ENCODE results near the gene SLC36A1.

The SLC36A1 gene

DNA sequence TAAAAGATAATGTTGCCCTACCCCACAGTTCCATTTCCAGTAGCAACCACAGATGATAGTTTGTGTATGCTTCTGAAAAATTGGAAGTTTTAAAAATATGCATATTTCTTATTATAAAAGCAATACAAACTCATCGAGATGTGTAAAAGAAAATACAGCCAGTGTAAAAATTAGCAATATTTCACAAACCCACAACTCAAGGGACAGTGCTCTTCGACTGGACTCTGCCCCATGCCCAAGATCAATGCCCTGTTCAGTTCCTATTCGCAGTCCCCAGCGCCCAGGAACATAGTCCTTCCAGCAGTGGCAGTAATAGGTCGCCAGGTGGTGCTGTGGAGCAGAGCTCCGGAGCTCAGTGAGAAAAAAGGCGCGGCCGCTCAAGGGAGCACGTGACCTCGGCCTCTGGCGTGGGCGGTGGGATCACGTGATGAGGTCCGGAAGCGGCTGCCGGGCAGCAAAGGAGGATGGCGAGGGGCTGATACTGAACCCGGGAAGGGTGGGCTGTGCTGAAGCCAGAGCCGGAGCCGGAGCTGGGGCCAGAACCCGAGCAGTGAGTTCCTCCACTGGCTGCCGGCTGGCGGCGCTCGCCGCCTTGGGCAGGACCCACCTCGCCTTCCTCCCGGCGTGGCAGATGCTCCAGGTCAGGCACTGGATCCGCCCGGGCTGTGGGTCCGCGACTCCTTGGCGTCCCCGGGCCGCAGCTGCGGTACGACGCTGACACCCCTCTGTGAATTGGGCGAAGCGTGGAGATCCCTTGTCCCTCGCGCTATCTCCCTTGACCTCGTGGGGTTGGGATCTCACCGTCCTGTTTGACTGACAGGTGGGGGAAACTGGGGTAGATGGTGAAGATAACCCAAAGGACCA, at the start of gene SLC36A1:
SLC36A1 (plus strand) TSS at position 430 of the 864 bp plus-strand sequence. CDS start 11,190 bp downstream, outside the sequence.
- in situ Hi-C loops (cut with HindIII; ENCODE audit: low sequenced_read_pairs) = loop anchor here (5.0 to 25.0 kb wide), 2 partner anchors 190 to 295 kb away; no protein-coding TSS in a partner anchor

DNA sequence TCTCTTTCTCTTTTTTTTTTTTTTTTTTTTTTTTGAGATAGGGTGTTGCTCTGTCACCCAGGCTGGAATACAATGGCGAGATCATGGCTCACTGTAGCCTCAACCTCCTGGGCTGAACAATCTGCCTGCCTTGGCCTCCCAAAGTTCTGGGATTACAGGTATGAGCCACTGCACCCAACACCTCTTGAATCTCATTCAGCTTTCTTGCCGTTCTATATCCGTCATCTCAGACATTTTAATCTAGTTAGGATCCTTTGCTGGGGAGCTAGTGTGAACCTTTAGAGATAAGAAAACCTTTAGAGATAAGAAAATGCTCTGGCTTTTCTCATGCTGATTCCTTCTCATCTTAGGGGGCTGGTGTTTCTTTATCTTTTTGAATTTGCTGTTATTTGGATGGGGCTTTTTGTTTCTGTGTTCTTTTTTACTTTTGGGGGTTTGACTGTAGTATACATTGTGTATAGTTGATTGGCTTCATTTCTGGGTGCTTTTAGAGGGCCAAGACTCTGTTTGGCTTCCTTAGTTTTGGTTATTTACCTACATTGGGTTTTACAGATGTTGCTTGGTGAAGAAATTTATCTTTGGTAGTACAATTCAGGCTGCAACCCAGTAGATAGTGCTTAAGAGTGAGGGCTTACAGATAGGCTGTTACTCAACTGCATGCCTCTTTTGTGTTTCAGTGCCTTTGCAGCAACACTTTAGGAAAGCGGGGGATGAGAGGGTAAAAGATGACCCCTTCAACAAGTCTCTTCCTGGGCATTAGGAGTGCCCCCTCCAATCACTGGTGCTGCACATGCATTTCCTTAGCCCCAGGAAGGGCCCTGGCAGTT, 41.9 kb upstream of the SLC36A1 start:
- in situ Hi-C loops (cut with HindIII; ENCODE audit: low sequenced_read_pairs) = no loop called here

GRCh38 chr5:151406322-151406947, 41.0 kb upstream of the SLC36A1 start:
- in situ Hi-C loops (cut with HindIII; ENCODE audit: low sequenced_read_pairs) = no loop called here

GRCh38 chr5:151408591-151409230, 38.7 kb upstream of the SLC36A1 start:
- in situ Hi-C loops (cut with HindIII; ENCODE audit: low sequenced_read_pairs) = no loop called here

DNA sequence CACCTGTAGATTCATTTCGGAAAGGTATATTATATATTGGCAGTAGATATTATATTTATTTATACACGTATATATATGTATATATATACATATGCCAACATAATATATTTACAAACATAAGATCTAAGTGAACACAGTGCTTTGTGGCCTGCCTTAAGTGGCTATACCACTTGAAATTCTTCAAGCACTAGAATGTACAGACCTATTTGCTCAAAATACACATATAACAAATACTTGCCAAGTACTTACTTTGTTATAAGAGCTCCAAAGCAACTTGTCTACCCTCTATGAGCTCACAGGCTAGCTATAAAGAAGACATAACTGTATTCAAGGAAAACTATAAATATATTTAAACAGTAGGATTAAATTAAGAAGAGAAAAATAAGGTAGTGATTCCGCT, 33.6 kb upstream of the SLC36A1 start:
- in situ Hi-C loops (cut with HindIII; ENCODE audit: low sequenced_read_pairs) = no loop called here

GRCh38 chr5:151414536-151414935, 32.9 kb upstream of the SLC36A1 start:
- in situ Hi-C loops (cut with HindIII; ENCODE audit: low sequenced_read_pairs) = no loop called here

GRCh38 chr5:151417712-151418111, 29.7 kb upstream of the SLC36A1 start:
- in situ Hi-C loops (cut with HindIII; ENCODE audit: low sequenced_read_pairs) = no loop called here

DNA sequence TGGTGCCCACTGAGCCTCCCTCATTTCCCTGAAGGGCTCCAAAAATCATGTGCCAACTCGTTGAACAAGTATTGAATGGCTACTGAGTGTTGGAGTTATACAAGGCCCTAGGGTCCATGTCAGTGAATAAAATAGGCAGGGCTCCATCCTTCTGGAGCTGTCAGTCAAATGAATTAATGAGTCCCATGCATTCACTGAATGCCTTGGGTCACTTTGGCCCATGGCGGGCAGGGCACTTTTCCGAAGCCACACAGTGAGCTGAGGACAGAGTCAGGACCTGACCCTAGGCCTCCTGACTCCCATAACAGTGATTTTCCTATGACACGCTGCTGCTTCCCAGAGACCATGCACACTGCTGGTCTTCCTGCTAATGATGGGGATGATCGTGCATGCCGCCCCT, 27.3 kb upstream of the SLC36A1 start:
- in situ Hi-C loops (cut with HindIII; ENCODE audit: low sequenced_read_pairs) = no loop called here

DNA sequence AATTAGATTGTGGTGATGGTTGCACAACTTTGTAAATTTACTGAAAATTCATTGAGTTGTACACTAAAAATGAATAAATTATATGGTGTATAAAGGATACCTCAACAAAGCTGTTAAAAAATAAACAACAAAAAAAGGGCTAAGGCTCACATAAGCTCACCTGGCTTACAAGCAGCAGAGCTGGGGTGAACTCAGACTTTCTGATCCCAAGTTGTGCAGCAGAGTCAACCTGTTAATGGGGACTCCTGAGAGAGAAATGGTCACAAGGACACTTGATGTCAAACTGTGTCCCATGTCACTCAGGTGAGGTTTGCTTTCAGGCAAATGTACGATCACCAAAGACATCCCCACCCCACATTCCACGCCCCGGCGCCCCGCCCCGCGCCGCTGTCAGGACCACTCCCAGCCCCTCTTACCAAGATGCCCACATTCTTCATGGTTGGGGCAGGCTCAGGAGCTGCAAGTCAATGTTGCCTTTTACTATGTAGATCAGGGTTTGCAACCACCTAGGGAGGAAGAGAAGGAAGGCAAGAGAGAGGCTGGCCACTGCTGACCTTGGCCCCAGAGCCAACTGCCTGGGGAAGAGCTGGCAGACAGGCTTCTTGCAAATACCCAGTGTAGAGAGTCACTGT, 22.4 kb upstream of the SLC36A1 start:
- in situ Hi-C loops (cut with HindIII; ENCODE audit: low sequenced_read_pairs) = loop anchor here (25.0 kb wide), 1 partner anchor 212 kb away; no protein-coding TSS in a partner anchor

GRCh38 chr5:151426347-151426746, 21.1 kb upstream of the SLC36A1 start:
- in situ Hi-C loops (cut with HindIII; ENCODE audit: low sequenced_read_pairs) = loop anchor here (25.0 kb wide), 1 partner anchor 211 kb away; no protein-coding TSS in a partner anchor

DNA sequence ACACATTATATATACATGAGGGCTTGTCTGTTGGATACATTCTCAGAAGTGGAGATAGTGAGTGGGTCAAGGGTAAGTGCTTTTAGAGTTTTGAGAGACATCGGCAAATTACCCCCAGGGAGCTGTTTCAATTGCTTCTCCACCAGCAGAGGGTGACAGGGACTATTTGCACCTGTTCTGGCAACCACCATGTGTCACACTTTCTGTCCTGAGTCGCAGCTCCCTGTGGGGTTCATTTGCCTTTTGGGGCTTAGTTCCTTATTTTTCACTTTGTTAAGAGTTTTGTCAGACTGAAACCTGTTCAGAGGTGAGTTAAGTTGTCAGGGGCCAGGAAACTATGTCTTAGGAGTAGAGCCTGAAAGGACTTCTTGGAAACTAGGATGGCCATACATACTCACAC, 20.1 kb upstream of the SLC36A1 start:
- in situ Hi-C loops (cut with HindIII; ENCODE audit: low sequenced_read_pairs) = loop anchor here (25.0 kb wide), 1 partner anchor 210 kb away; no protein-coding TSS in a partner anchor

- in situ Hi-C loops (cut with HindIII; ENCODE audit: low sequenced_read_pairs) = loop anchor here (25.0 kb wide), 1 partner anchor 207 kb away; no protein-coding TSS in a partner anchor
Observed at GRCh38 chr5:151430731-151431130, 16.7 kb upstream of the SLC36A1 start.

DNA sequence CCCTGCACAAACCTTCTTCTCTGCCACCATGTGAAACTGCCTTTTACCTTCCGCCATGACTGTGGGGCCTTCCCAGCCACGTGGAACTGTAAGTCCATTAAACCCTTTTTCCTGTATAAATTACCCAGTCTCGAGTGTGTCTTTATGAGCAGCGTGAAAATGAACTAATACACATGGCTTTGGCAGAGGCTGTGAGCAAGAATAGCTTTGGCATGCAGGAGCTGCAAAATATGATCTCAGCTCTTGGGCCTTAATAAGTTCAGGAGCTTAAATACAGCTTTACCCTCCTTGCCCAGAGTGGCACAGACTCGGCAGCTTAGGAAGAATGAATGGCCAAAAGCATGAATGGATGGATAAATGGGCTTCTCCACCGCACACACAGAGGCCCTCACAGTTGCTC, 15.7 kb upstream of the SLC36A1 start:
- in situ Hi-C loops (cut with HindIII; ENCODE audit: low sequenced_read_pairs) = loop anchor here (25.0 kb wide), 1 partner anchor 206 kb away; no protein-coding TSS in a partner anchor

DNA sequence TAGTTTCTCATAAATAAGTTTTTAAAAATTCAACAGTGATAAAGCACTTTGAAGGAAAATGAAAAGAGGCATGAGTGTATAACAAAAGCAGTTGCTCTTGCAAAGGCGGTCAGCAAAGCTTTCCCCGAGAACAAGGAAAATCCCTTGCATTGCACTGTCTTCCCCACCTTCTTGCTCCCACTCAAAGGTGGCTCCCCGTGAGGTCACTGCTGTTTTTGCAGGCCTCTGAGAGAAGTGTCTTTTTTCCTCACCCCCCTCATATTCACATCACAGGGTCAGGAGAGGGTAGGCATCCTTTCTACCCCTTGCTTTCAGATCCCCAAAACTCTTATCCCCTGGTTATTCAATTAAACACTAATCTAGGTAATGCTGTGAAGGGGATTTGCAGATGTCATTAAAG, 15.2 kb upstream of the SLC36A1 start:
- in situ Hi-C loops (cut with HindIII; ENCODE audit: low sequenced_read_pairs) = loop anchor here (25.0 kb wide), 1 partner anchor 205 kb away; no protein-coding TSS in a partner anchor

DNA sequence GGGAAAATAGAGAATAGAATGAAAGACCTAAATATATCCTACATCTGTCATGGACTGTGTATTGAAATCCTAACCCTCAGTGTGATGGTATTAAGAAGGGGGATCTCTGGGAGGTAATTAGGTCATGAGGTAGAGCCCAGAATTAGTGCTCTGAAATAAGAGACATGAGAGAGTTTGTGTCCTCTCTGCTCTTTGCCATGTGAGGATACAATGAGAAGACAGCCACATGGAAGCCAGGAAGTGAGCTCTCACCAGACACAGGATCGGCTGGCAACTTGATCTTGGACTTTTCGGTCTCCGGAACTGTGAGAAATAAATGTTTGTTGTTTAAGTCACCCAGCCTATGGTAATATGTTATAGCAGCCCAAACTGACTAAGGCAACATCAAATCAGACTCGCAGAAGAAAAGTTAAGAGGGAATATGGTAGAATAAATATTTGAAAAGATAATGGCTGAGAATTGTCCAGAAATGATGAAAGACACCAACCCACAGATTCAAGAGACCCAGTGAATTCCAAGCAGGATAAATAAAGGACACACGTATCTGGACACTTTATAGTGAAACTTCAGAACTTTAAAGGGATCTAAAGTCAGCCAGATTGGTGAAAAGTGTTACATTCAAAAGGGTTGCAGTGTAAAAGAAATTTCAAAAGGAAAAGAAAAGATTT, 12.7 kb upstream of the SLC36A1 start:
- in situ Hi-C loops (cut with HindIII; ENCODE audit: low sequenced_read_pairs) = loop anchor here (25.0 kb wide), 1 partner anchor 203 kb away; no protein-coding TSS in a partner anchor

- in situ Hi-C loops (cut with HindIII; ENCODE audit: low sequenced_read_pairs) = loop anchor here (5.0 to 25.0 kb wide), 2 partner anchors 189 to 294 kb away; no protein-coding TSS in a partner anchor
Observed at GRCh38 chr5:151448038-151448985, 909 bp downstream of the SLC36A1 start.

DNA sequence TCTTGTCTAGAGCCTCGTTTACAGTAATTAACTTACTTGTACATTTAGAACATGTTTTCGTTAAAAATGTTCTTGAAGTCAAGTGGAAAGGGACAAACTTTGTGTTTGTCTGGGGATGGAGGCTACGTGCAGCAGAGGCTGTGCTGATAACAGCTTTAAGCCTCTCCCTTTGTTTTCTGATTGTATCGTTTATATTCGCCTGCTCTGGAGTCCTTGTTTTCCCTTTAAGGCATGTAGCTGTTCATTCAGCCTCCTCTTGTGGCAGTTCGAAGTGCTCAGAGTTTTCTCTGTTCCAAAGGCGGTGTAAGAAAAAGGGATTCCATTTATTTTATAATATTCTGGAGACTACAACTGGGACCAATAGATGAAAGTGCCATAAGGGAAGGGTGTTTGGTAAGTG, 1.9 kb downstream of the SLC36A1 start:
- in situ Hi-C loops (cut with HindIII; ENCODE audit: low sequenced_read_pairs) = loop anchor here (5.0 to 25.0 kb wide), 2 partner anchors 188 to 293 kb away; no protein-coding TSS in a partner anchor

DNA sequence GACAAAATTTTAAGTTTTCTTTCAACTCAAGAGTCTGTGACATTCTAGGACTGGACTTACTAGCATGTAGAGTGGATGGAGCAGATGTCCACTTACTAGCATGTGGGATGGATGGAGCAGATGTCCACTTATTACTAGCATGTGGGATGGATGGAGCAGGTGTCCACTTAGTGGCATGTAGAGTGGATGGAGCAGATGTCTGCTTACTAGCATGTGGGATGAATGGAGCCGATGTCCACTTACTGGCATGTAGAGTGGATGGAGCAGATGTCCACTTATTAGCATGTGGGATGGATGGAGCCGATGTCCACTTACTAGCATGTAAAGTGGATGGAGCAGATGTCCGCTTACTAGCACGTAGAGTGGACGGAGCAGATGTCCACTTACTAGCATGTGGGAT, 2.4 kb downstream of the SLC36A1 start:
- in situ Hi-C loops (cut with HindIII; ENCODE audit: low sequenced_read_pairs) = loop anchor here (5.0 to 25.0 kb wide), 2 partner anchors 187 to 292 kb away; no protein-coding TSS in a partner anchor

Data from endothelial cell of hepatic sinusoid (primary cell).